Measurements from ENCODE around the gene OGFOD2. TPM values are rescaled to one million over a fixed set of nuclear protein-coding genes. Genes with fewer than 3 reads are reported as not detected.
A peak's percentile ranks its signal among the peaks of the same experiment; 100 is the strongest.

OGFOD2 gene
- total and polyA plus RNA-seq, 9 of the 15 experiments (the other 6 are each of a cell fraction or from before 2014, with no cell fraction given), result 1.4 to 111 (median 18.5) TPM

DNA sequence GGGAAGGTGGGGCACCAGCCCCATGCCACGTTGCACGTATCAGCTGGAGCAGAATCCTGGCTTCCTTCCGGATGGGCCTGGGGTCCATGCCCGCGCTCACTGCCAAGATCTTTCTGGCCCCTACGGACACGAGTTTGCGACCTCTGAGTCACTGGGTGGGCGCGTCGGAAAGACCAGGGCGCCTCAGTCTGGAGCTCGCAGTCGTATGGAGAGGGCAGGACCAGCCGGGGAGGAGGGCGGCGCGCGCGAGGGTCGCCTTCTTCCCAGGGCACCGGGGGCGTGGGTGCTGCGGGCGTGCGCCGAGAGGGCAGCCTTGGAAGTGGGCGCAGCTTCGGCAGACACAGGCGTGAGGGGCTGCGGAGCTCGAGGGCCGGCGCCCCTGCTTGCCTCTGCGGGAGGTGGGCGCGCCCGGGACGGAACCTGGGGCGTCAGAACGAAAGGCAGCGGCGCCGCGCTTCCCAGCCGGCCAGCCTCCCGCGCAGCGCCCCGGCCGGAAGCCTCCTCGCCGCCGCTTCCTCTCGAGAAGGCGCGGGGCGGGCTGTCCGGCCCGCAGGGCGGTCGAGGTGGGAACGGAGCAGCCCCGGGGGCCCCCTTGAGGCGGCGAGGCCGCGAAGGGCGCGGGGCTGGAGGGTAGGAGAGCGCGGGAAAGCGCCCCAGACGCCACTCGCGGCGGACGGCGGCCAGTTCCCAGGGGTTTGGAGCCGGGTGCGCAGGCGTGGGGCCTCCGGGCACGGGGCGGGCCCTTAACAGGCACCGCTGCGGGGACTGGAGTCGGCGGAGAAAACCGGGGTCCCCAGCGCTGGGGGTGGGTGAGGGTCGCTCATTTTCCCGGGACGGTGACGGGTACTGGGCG is 5.4 kb downstream of the OGFOD2 start, which contains the start of gene ARL6IP4 (continued):
- TF ChIP-seq, protein P1, sequence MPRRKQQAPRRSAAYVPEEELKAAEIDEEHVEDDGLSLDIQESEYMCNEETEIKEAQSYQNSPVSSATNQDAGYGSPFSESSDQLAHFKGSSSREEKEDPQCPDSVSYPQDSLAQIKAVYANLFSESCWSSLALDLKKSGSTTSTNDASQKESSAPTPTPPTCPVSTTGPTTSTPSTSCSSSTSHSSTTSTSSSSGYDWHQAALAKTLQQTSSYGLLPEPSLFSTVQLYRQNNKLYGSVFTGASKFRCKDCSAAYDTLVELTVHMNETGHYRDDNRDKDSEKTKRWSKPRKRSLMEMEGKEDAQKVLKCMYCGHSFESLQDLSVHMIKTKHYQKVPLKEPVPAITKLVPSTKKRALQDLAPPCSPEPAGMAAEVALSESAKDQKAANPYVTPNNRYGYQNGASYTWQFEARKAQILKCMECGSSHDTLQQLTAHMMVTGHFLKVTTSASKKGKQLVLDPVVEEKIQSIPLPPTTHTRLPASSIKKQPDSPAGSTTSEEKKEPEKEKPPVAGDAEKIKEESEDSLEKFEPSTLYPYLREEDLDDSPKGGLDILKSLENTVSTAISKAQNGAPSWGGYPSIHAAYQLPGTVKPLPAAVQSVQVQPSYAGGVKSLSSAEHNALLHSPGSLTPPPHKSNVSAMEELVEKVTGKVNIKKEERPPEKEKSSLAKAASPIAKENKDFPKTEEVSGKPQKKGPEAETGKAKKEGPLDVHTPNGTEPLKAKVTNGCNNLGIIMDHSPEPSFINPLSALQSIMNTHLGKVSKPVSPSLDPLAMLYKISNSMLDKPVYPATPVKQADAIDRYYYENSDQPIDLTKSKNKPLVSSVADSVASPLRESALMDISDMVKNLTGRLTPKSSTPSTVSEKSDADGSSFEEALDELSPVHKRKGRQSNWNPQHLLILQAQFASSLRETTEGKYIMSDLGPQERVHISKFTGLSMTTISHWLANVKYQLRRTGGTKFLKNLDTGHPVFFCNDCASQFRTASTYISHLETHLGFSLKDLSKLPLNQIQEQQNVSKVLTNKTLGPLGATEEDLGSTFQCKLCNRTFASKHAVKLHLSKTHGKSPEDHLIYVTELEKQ (CRISPR knock-in tag; IDR thresholded peaks at IDR 0.05), result no peak
- TF ChIP-seq LARP7 (IDR thresholded peaks at IDR 0.05), result no peak
- no peak for TF ChIP-seq CCAR2 (IDR thresholded peaks at IDR 0.05; ENCODE audit: low read depth, low read length)
- TF ChIP-seq, protein P2, sequence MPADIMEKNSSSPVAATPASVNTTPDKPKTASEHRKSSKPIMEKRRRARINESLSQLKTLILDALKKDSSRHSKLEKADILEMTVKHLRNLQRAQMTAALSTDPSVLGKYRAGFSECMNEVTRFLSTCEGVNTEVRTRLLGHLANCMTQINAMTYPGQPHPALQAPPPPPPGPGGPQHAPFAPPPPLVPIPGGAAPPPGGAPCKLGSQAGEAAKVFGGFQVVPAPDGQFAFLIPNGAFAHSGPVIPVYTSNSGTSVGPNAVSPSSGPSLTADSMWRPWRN (IDR thresholded peaks at IDR 0.05; ENCODE audit: low read depth), result no peak
- no peak for TF ChIP-seq BRCA1 (IDR thresholded peaks at IDR 0.05)
- no peak for TF ChIP-seq BRCA1 (CRISPR knock-in tag; IDR thresholded peaks at IDR 0.05)
- TF ChIP-seq, protein P3, sequence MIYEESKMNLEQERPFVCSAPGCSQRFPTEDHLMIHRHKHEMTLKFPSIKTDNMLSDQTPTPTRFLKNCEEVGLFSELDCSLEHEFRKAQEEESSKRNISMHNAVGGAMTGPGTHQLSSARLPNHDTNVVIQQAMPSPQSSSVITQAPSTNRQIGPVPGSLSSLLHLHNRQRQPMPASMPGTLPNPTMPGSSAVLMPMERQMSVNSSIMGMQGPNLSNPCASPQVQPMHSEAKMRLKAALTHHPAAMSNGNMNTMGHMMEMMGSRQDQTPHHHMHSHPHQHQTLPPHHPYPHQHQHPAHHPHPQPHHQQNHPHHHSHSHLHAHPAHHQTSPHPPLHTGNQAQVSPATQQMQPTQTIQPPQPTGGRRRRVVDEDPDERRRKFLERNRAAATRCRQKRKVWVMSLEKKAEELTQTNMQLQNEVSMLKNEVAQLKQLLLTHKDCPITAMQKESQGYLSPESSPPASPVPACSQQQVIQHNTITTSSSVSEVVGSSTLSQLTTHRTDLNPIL (CRISPR knock-in tag; IDR thresholded peaks at IDR 0.05), result 0 out of 2 replicates have a peak, but pooled peaks have one; percentile 30
- no peak for TF ChIP-seq STAG1 (CRISPR knock-in tag; IDR thresholded peaks at IDR 0.05; ENCODE audit: borderline replicate concordance)
- TF ChIP-seq, protein P4, sequence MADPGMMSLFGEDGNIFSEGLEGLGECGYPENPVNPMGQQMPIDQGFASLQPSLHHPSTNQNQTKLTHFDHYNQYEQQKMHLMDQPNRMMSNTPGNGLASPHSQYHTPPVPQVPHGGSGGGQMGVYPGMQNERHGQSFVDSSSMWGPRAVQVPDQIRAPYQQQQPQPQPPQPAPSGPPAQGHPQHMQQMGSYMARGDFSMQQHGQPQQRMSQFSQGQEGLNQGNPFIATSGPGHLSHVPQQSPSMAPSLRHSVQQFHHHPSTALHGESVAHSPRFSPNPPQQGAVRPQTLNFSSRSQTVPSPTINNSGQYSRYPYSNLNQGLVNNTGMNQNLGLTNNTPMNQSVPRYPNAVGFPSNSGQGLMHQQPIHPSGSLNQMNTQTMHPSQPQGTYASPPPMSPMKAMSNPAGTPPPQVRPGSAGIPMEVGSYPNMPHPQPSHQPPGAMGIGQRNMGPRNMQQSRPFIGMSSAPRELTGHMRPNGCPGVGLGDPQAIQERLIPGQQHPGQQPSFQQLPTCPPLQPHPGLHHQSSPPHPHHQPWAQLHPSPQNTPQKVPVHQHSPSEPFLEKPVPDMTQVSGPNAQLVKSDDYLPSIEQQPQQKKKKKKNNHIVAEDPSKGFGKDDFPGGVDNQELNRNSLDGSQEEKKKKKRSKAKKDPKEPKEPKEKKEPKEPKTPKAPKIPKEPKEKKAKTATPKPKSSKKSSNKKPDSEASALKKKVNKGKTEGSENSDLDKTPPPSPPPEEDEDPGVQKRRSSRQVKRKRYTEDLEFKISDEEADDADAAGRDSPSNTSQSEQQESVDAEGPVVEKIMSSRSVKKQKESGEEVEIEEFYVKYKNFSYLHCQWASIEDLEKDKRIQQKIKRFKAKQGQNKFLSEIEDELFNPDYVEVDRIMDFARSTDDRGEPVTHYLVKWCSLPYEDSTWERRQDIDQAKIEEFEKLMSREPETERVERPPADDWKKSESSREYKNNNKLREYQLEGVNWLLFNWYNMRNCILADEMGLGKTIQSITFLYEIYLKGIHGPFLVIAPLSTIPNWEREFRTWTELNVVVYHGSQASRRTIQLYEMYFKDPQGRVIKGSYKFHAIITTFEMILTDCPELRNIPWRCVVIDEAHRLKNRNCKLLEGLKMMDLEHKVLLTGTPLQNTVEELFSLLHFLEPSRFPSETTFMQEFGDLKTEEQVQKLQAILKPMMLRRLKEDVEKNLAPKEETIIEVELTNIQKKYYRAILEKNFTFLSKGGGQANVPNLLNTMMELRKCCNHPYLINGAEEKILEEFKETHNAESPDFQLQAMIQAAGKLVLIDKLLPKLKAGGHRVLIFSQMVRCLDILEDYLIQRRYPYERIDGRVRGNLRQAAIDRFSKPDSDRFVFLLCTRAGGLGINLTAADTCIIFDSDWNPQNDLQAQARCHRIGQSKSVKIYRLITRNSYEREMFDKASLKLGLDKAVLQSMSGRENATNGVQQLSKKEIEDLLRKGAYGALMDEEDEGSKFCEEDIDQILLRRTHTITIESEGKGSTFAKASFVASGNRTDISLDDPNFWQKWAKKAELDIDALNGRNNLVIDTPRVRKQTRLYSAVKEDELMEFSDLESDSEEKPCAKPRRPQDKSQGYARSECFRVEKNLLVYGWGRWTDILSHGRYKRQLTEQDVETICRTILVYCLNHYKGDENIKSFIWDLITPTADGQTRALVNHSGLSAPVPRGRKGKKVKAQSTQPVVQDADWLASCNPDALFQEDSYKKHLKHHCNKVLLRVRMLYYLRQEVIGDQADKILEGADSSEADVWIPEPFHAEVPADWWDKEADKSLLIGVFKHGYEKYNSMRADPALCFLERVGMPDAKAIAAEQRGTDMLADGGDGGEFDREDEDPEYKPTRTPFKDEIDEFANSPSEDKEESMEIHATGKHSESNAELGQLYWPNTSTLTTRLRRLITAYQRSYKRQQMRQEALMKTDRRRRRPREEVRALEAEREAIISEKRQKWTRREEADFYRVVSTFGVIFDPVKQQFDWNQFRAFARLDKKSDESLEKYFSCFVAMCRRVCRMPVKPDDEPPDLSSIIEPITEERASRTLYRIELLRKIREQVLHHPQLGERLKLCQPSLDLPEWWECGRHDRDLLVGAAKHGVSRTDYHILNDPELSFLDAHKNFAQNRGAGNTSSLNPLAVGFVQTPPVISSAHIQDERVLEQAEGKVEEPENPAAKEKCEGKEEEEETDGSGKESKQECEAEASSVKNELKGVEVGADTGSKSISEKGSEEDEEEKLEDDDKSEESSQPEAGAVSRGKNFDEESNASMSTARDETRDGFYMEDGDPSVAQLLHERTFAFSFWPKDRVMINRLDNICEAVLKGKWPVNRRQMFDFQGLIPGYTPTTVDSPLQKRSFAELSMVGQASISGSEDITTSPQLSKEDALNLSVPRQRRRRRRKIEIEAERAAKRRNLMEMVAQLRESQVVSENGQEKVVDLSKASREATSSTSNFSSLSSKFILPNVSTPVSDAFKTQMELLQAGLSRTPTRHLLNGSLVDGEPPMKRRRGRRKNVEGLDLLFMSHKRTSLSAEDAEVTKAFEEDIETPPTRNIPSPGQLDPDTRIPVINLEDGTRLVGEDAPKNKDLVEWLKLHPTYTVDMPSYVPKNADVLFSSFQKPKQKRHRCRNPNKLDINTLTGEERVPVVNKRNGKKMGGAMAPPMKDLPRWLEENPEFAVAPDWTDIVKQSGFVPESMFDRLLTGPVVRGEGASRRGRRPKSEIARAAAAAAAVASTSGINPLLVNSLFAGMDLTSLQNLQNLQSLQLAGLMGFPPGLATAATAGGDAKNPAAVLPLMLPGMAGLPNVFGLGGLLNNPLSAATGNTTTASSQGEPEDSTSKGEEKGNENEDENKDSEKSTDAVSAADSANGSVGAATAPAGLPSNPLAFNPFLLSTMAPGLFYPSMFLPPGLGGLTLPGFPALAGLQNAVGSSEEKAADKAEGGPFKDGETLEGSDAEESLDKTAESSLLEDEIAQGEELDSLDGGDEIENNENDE (IDR thresholded peaks at IDR 0.05; ENCODE audit: low read depth, low read length), result no peak
- no peak for TF ChIP-seq SAFB (IDR thresholded peaks at IDR 0.05; ENCODE audit: borderline replicate concordance, low read depth, low read length)

Measured in K562 (cell line).